Measurements from ENCODE around the gene DNM1.

DNA sequence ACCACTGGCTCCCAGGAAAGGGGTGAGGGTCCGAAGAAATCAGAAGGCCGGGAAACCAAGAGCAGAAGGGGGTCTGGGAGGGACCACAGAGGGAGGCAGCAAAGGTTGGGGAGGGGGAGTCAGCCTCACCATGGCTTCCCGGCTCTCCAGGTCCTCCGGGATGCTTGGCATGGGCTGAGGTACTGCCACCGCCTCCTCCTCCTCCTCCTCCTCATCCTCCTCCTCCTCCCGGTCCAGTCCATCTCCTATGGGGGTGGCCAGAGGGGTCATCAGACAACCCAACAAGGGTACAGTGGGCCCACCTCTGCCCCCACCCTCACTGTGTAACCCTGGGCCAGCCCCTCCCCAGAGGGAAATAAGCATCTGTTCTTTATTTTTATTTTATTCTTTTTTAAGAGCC, 55.1 kb downstream of the DNM1 start:
- TF ChIP-seq POLR2A (IDR thresholded peaks at IDR 0.05; ENCODE audit: low read depth, low read length): no peak
- no peak for TF ChIP-seq POLR2AphosphoS5 (IDR thresholded peaks at IDR 0.05; ENCODE audit: low read depth, low read length)
- no peak for TF ChIP-seq TAF1 (IDR thresholded peaks at IDR 0.05; ENCODE audit: borderline replicate concordance, low read depth, low read length)
